Activated B cell treated with CpG ODN at 0.5 μM for 24 hours (primary cell): ENCODE results near the gene IFIT1. TPM values are rescaled to one million over a fixed set of nuclear protein-coding genes. Genes with fewer than 3 reads are reported as not detected.
"Not testable (repeated sequence)": the region's sequence is repeated elsewhere in the genome, so short reads cannot be mapped to it uniquely, and the experiment has no call there.

Experiments used
- ATAC-seq: fragments of 200-7000 bp; cut with Tn5 transposase; one replicate; pipeline ENCODE4 v1.10.0; 2021; ENCODE audit warnings: low read depth, mild to moderate bottlenecking, moderate library complexity
- CTCF ChIA-PET: fragments of 350-600 bp; sonication (Branson Sonifier 250); formaldehyde crosslinking; loops from one replicate; lab custom pipeline; 2021; ENCODE audit warnings: antibody characterized with exemption; lab: Charles Lee
- POLR2A ChIA-PET: fragments of 350-600 bp; sonication (Branson Sonifier 250); formaldehyde crosslinking; loops from one replicate; lab custom pipeline; 2021; ENCODE audit warnings: antibody characterized with exemption; lab: Charles Lee
- DNase-seq: peaks from one replicate; pipeline ENCODE4 v3.0.0; 2022
- H3K27ac Mint-ChIP-seq: one replicate; pipeline ENCODE4 v1.8.0; 2020; ENCODE audit warnings: mixed read lengths
- H3K27me3 Mint-ChIP-seq: one replicate; pipeline ENCODE4 v1.8.0; 2021; ENCODE audit warnings: mixed read lengths
- H3K36me3 Mint-ChIP-seq: one replicate; pipeline ENCODE4 v1.8.0; 2021; ENCODE audit warnings: low read depth, mixed read lengths
- H3K4me1 Mint-ChIP-seq: one replicate; pipeline ENCODE4 v1.8.0; 2021; ENCODE audit warnings: mixed read lengths
- H3K4me3 Mint-ChIP-seq: one replicate; pipeline ENCODE4 v1.8.0; 2020; ENCODE audit warnings: mild to moderate bottlenecking, mixed read lengths
- H3K9me3 Mint-ChIP-seq: one replicate; pipeline ENCODE4 v1.8.0; 2020; ENCODE audit warnings: mixed read lengths
- intact Hi-C: fragments of 100-400 bp; cut with micrococcal nuclease; formaldehyde crosslinking; loops from one replicate; pipeline ENCODE4 v1.15.1; 2024
- total RNA-seq: library from RNA; stranded (reverse); gene quantifications from 2 replicates; pipeline ENCODE4 v1.2.3, GENCODE V29; 2022
- TF ChIP-seq, protein P1 (sequence below): fragments of 200-600 bp; IDR thresholded peaks from one replicate; pipeline ENCODE4 v1.8.0; 2022; ENCODE audit warnings: antibody characterized with exemption, mild to moderate bottlenecking

IFIT1 gene
- total RNA-seq, 1 donor from 2014 or later, result 0.95 TPM

DNA sequence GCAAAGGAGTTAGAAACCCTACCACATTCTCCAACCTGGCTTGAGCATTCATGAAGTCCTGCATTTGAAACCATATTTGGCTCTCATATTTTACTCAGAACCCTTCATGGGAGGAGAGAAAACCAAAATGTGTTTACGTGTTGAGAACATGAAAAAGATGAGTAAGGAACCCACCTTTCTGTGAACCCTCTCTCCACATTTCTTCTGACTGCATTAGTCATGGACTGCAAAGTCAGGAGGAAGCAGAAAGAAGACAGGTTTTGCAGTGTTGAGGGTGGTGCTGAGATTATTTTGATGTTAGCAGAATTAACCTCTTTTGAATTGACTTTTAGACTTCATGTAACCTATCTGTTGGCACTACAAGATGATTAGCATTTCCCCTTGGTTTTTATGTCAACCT lies 9.7 kb upstream of the IFIT1 start:
- H3K4me3 Mint-ChIP-seq, result no peak overlapping the region
- H3K4me1 Mint-ChIP-seq, result peaks cover 18% of the 10 kb centered on the region
- no peak overlapping the region for H3K27ac Mint-ChIP-seq
- no peaks in the 10 kb centered on the region for H3K9me3 Mint-ChIP-seq
- H3K36me3 Mint-ChIP-seq, result no peaks in the 10 kb centered on the region
- TF ChIP-seq, protein P1, sequence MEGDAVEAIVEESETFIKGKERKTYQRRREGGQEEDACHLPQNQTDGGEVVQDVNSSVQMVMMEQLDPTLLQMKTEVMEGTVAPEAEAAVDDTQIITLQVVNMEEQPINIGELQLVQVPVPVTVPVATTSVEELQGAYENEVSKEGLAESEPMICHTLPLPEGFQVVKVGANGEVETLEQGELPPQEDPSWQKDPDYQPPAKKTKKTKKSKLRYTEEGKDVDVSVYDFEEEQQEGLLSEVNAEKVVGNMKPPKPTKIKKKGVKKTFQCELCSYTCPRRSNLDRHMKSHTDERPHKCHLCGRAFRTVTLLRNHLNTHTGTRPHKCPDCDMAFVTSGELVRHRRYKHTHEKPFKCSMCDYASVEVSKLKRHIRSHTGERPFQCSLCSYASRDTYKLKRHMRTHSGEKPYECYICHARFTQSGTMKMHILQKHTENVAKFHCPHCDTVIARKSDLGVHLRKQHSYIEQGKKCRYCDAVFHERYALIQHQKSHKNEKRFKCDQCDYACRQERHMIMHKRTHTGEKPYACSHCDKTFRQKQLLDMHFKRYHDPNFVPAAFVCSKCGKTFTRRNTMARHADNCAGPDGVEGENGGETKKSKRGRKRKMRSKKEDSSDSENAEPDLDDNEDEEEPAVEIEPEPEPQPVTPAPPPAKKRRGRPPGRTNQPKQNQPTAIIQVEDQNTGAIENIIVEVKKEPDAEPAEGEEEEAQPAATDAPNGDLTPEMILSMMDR, result no peak
- no peaks in the 10 kb centered on the region for H3K27me3 Mint-ChIP-seq
- ChIA-PET POLR2A (no interaction called here), CTCF (interaction anchor here (2.6 kb wide), 1 partner anchor 14 kb away, joined by 8 read pairs; no protein-coding TSS in a partner anchor)
- DNase-seq, result no peak
- ATAC-seq, result no peak
- intact Hi-C loops, result no loop called here

DNA sequence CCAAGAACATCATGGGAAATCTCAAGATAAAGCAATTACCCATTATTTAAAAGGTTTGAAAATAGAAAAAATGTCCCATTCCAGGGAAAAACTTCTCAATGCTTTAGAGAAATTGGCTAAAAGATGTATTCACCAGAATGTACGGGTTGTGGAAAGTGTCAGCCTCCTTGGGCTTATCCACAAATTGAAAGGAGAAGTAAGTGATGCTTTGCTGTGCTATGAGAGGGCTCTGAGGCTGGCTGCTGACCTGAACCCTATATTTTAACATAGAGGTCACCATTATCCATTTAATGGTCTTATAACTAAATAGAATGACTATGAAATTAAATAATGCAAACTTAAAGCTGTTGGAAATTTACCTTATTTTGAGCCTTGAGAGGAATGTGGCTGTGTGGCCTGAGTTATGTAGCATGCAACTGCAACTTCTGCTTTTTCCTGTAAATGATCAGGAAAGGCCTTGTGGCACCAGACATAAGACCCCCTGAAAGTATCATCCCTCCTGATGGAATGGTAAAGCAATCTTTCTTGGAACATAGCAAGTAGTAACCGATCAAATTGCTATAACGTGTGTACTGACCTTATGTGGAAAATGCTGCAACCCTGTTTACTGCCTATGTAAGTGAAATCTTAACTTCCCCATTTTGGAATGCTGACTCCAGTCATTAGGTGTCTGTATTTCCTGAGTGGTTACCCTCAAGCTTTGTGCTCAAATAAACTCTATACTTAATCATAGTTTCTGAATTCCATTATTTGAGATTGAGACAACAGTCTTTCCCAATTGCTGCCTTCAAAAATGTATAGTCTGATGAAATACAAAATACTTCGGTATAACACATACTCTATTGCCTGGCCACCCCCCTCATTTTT lies 7.7 kb upstream of the IFIT1 start:
- DNase-seq, result no peak
- intact Hi-C loops, result no loop called here

DNA sequence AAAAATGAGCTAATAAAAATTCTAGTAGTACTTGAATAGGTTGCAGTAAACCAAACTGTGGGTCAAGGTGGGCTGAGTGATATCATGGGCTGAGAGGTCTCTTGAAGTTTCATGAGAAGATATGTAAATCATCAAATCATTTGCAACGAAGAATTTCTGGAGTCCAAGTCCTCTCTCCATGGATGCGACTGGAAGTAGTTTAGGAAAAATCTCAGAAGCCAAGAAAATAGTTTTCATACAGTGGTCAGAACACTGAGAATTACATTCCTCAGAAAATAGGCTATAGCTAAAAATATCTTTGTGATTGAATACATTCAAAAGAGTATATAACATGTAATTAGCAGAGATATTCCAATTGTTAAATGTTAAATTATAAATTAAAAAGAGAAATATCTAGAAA lies 3.6 kb upstream of the IFIT1 start:
- no peaks in the 10 kb centered on the region for H3K36me3 Mint-ChIP-seq
- ChIA-PET CTCF (interaction anchor here (1.7 kb wide), 1 partner anchor 94 kb away, joined by 5 read pairs; no protein-coding TSS in a partner anchor), POLR2A (interaction anchor here (0.7 kb wide), 1 partner anchor 518 kb away, joined by 3 read pairs; no protein-coding TSS in a partner anchor)
- TF ChIP-seq, protein P1, result no peak
- DNase-seq, result no peak
- H3K4me1 Mint-ChIP-seq, result peaks cover 34% of the 10 kb centered on the region
- no peaks in the 10 kb centered on the region for H3K27me3 Mint-ChIP-seq
- intact Hi-C loops, result no loop called here
- H3K27ac Mint-ChIP-seq, result no peak overlapping the region
- H3K9me3 Mint-ChIP-seq, result no peaks in the 10 kb centered on the region
- H3K4me3 Mint-ChIP-seq, result no peak overlapping the region
- no peak for ATAC-seq

More for the DNA sequence above, 7.7 kb upstream of the IFIT1 start:
- Mint-ChIP-seq H3K9me3 (no peaks in the 10 kb centered on the region), H3K27ac (peak overlapping the region; percentile 2), H3K36me3 (no peaks in the 10 kb centered on the region), H3K4me1 (peaks cover 18% of the 10 kb centered on the region), H3K27me3 (no peaks in the 10 kb centered on the region), H3K4me3 (no peak overlapping the region)
- ChIA-PET CTCF (interaction anchor here (2.6 kb wide), 1 partner anchor 16 kb away, joined by 8 read pairs; no protein-coding TSS in a partner anchor), POLR2A (no interaction called here)
- peak; percentile 75 for ATAC-seq
- TF ChIP-seq, protein P1, result no peak

DNA sequence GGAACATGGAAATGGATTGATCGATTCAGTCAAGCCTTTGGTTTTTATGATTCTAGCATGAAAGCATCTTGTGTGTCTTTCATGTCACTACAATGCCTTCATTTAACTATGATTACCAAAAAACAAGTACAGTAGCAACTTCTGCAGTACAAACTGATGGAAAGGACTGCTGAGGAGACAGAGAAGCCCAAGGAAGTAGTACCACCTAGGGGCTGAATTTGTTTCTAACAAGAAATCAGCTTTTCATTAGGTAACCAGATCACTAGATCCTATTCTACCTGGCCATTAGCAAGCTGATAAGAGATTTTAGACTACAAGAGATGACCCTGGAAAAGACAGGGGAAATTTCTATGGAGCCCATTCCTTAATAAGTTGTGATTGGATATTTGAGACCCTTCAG lies 3.2 kb upstream of the IFIT1 start:
- Mint-ChIP-seq H3K36me3 (no peaks in the 10 kb centered on the region), H3K9me3 (no peaks in the 10 kb centered on the region), H3K4me1 (peaks cover 32% of the 10 kb centered on the region), H3K4me3 (no peak overlapping the region), H3K27ac (no peak overlapping the region), H3K27me3 (no peaks in the 10 kb centered on the region)
- ATAC-seq (no peak), DNase-seq (no peak)
- ChIA-PET POLR2A (no interaction called here), CTCF (interaction anchor here (0.7 to 1.7 kb wide), 2 partner anchors 94 to 131 kb away, joined by 3 to 5 read pairs; no protein-coding TSS in a partner anchor)
- intact Hi-C loops, result no loop called here
- TF ChIP-seq, protein P1, result no peak

DNA sequence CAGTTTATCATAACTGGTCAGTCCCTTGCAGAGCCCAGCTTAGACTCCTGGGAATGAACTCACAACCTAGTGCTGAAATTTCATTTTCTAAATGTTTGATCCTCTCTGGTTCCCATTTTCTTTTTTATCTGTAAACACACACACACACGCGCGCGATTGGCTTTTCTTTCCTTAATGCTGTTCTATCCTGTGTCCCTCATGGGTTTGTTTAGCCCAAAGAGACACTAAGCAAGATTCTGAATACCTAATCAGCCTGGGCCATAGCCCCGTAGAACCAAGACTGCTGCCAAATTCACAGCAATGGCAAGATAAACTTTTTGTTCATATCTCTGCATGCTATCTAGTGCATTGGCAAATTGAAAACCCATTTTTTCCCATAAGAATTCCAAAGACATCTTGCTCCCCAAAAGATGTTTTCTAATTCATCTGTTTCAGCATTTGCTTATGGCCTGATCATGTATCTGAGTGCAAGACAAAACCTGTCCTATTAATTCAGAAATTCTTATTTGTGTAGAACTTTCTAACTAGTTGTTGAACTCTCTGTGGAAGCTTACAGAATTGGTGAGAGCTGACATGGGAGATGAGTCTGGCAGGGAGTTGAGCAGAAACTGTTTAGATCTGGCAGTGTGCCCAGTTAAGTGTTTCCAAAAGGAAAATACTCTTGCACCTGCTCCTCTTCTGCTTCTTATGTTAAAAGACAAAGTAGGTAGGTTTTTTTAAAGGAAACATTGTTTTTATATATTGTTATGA lies 1.8 kb upstream of the IFIT1 start:
- Mint-ChIP-seq H3K4me1 (peaks cover 18% of the 10 kb centered on the region), H3K9me3 (no peaks in the 10 kb centered on the region), H3K27ac (no peak overlapping the region), H3K36me3 (no peaks in the 10 kb centered on the region), H3K4me3 (no peak overlapping the region), H3K27me3 (no peaks in the 10 kb centered on the region)
- TF ChIP-seq, protein P1, result no peak
- intact Hi-C loops, result no loop called here
- ChIA-PET POLR2A (no interaction called here), CTCF (no interaction called here)
- ATAC-seq, result no peak
- DNase-seq, result no peak

DNA sequence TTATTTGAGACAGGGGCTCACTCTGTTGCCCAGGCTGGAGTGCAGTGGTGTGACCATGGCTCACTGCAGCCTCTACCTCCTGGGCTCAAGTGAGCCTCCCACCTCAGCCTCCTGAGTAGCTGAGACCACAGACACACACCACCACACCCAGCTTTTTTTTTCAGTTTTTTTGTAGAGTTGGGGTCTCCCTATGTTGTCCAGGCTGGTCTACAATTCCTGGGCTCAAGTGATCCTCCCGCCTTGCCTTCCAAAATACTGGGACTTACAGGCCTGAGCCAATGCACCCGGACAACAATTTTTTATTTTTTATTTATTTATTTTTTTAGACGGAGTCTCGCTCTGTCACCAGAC lies 1.2 kb upstream of the IFIT1 start:
- DNase-seq, POLR2A ChIA-PET, ATAC-seq, intact Hi-C loops, H3K4me3 Mint-ChIP-seq, CTCF ChIA-PET, H3K9me3 Mint-ChIP-seq, H3K36me3 Mint-ChIP-seq, H3K27ac Mint-ChIP-seq, H3K27me3 Mint-ChIP-seq: not testable (repeated sequence)
- peaks cover 18% of the 10 kb centered on the region for H3K4me1 Mint-ChIP-seq
